H1 (cell line): ENCODE results near the gene RNASE13. TPM values are rescaled to one million over a fixed set of nuclear protein-coding genes. Genes with fewer than 3 reads are reported as not detected.
A peak's percentile ranks its signal among the peaks of the same experiment; 100 is the strongest.

Experiments used
- CBX8 ChIP-seq: fragments of 300-800, 300-1000 bp; sonication (generic); IDR thresholded peaks from 2 replicates; pipeline ENCODE4 v1.7.1; 2016; ENCODE audit warnings: low read depth, low read length, borderline replicate concordance
- CTCF ChIP-seq, 3 experiments: IDR thresholded peaks; 1 replicate in 2 of 3; 2 replicates in 1 of 3; pipeline versions ENCODE4 v1.5.1 to v1.6.1; 2011; ENCODE audit warnings: low read length in 3 of 3, mild to moderate bottlenecking in 3 of 3, inconsistent platforms in 2 of 3, low read depth in 1 of 3, moderate library complexity in 1 of 3; ENCODE audit not compliant: insufficient read depth in 1 of 3; ENCODE audit errors: control extremely low read depth in 1 of 3
- EP300 ChIP-seq, 2 experiments: IDR thresholded peaks; 1 replicate in 1 of 2; 2 replicates in 1 of 2; pipeline ENCODE4 v1.6.1; 2011 to 2012; ENCODE audit warnings: low read depth in 2 of 2, low read length in 2 of 2, mild to moderate bottlenecking in 2 of 2, borderline replicate concordance in 1 of 2, inconsistent platforms in 1 of 2, moderate library complexity in 1 of 2
- FOSL1 ChIP-seq: IDR thresholded peaks from 2 replicates; pipeline ENCODE4 v1.6.1; 2011; ENCODE audit warnings: mild to moderate bottlenecking, low read depth, low read length, moderate library complexity; ENCODE audit not compliant: insufficient read depth
- GTF2F1 ChIP-seq: IDR thresholded peaks from 2 replicates; pipeline ENCODE4 v1.6.1; 2012; ENCODE audit warnings: low read depth, low read length, improper control_type of control experiment, borderline replicate concordance
- HDAC2 ChIP-seq, 2 experiments: fragments of 300-600 bp in 1 of 2; sonication (generic) in 1 of 2; IDR thresholded peaks; 2 replicates each; pipeline ENCODE4 v1.6.1; 2011 to 2012; ENCODE audit warnings: low read depth in 2 of 2, low read length in 2 of 2, mild to moderate bottlenecking in 2 of 2, moderate library complexity in 2 of 2, borderline replicate concordance in 1 of 2, inconsistent platforms in 1 of 2
- HDAC6 ChIP-seq: IDR thresholded peaks from one replicate; pipeline ENCODE4 v1.7.1; 2012; ENCODE audit warnings: low read depth, mild to moderate bottlenecking, inconsistent platforms, low read length, moderate library complexity
- JUN ChIP-seq: IDR thresholded peaks from 2 replicates; pipeline ENCODE4 v1.6.1; 2011; ENCODE audit warnings: low read depth, mild to moderate bottlenecking, improper control_type of control experiment, low read length
- KDM1A ChIP-seq: fragments of 200-600, 300-600 bp; sonication (generic); IDR thresholded peaks from 2 replicates; pipeline ENCODE4 v1.7.1; 2016; ENCODE audit warnings: mild to moderate bottlenecking, low read length, borderline replicate concordance
- NANOG ChIP-seq: IDR thresholded peaks from 2 replicates; pipeline ENCODE4 v1.6.1; 2011; ENCODE audit warnings: low read length, low read depth, mild to moderate bottlenecking, inconsistent platforms; ENCODE audit not compliant: insufficient read depth, poor library complexity, severe bottlenecking
- POLR2A ChIP-seq, 2 experiments: IDR thresholded peaks; 1 replicate in 1 of 2; 2 replicates in 1 of 2; pipeline ENCODE4 v1.6.1; 2011; ENCODE audit warnings: low read depth in 2 of 2, low read length in 2 of 2, mild to moderate bottlenecking in 2 of 2; ENCODE audit errors: control extremely low read depth in 1 of 2
- RAD21 ChIP-seq, 2 experiments: IDR thresholded peaks in 1 of 2; conservative IDR thresholded peaks in 1 of 2; 2 replicates each; pipeline ENCODE4 v1.6.1; 2011; ENCODE audit warnings: low read depth in 2 of 2, low read length in 2 of 2, improper control_type of control experiment in 1 of 2, inconsistent platforms in 1 of 2, mild to moderate bottlenecking in 1 of 2, moderate library complexity in 1 of 2
- RBBP5 ChIP-seq: IDR thresholded peaks from 2 replicates; pipeline ENCODE4 v1.7.1; 2012; ENCODE audit warnings: low read depth, mild to moderate bottlenecking, inconsistent platforms, low read length, moderate library complexity, borderline replicate concordance
- RXRA ChIP-seq: IDR thresholded peaks from 2 replicates; pipeline ENCODE4 v1.6.1; 2011; ENCODE audit warnings: low read depth, mild to moderate bottlenecking, low read length, moderate library complexity; ENCODE audit not compliant: insufficient read depth
- SIX5 ChIP-seq: IDR thresholded peaks from 2 replicates; pipeline ENCODE4 v1.6.1; 2011; ENCODE audit warnings: mild to moderate bottlenecking, low read depth, low read length
- SP1 ChIP-seq: IDR thresholded peaks from 2 replicates; pipeline ENCODE4 v1.6.1; 2011; ENCODE audit warnings: low read depth, low read length
- SP2 ChIP-seq: IDR thresholded peaks from 2 replicates; pipeline ENCODE4 v1.6.1; 2012; ENCODE audit warnings: mild to moderate bottlenecking, low read length, inconsistent platforms
- SP4 ChIP-seq: IDR thresholded peaks from 2 replicates; pipeline ENCODE4 v1.6.1; 2012; ENCODE audit warnings: low read length, inconsistent platforms
- SRF ChIP-seq: IDR thresholded peaks from 2 replicates; pipeline ENCODE4 v1.6.1; 2011; ENCODE audit warnings: mild to moderate bottlenecking, low read depth, low read length, moderate library complexity
- SUZ12 ChIP-seq: fragments of 200-600 bp; sonication (generic); IDR thresholded peaks from 2 replicates; pipeline ENCODE4 v1.6.1; 2012; ENCODE audit warnings: mild to moderate bottlenecking, inconsistent platforms, low read length, moderate library complexity, mixed read lengths
- TAF1 ChIP-seq: IDR thresholded peaks from 2 replicates; pipeline ENCODE4 v1.6.1; 2011; ENCODE audit warnings: mild to moderate bottlenecking, low read depth, low read length
- polyA plus RNA-seq, 7 experiments: library from polyadenylated mRNA; depleted of rRNA in 3 of 7; stranded (reverse) in 5 of 7; unstranded in 2 of 7; fragments of >200 nt in 5 of 7; fragments of 200-250 nt in 2 of 7; gene quantifications; 1 replicate in 5 of 7; 2 replicates in 1 of 7; 4 replicates in 1 of 7; pipeline versions ENCODE4 v1.2.1 to v1.2.3, GENCODE V29; 2011 to 2013; ENCODE audit warnings: missing spikeins in 2 of 7, mixed read lengths in 2 of 7
- total RNA-seq: library from RNA; stranded (reverse); fragmentation: NEBNext Ultra II Directional; extraction: Animal tissue kit (Norgen Biotek cat#: 25700); gene quantifications from 2 replicates; pipeline ENCODE4 v1.2.1, GENCODE V29; 2021

Gene RNASE13
- total and polyA plus RNA-seq, 2 of the 8 experiments (the other 6 are each of a cell fraction or from before 2014, with no cell fraction given) = not detected

- TF ChIP-seq GTF2F1 (peak; percentile 49; the same call in 1 of the 2 replicates), RAD21 (IDR thresholded peaks at IDR 0.05 in 1 of 2, conservative IDR thresholded peaks at IDR 0.05 in 1 of 2; ENCODE audit: low read depth in 2 of 2, low read length in 2 of 2) (no peak), SP1 (no peak), EP300 (IDR thresholded peaks at IDR 0.05; ENCODE audit: borderline replicate concordance in 1 of 2, low read depth in 2 of 2, low read length in 2 of 2) (no peak), TAF1 (peak; percentile 67; the same call in 1 of the 2 replicates), NANOG (no peak), SP4 (no peak), RBBP5 (no peak), SIX5 (no peak), FOSL1 (no peak), CBX8 (no peak), HDAC6 (no peak), KDM1A (no peak), RXRA (no peak), JUN (no peak), HDAC2 (IDR thresholded peaks at IDR 0.05; ENCODE audit: borderline replicate concordance in 1 of 2, low read depth in 2 of 2, low read length in 2 of 2) (0 out of 4 replicates have a peak, but pooled peaks of 1 of the 2 experiments have one; percentile 10), CTCF (IDR thresholded peaks at IDR 0.05; ENCODE audit: control extremely low read depth in 1 of 3, insufficient read depth in 1 of 3, low read depth in 1 of 3, low read length in 3 of 3) (no peak), SRF (no peak), POLR2A (IDR thresholded peaks at IDR 0.05; ENCODE audit: control extremely low read depth in 1 of 2, low read depth in 2 of 2, low read length in 2 of 2) (peak in 1 of 2 experiments; percentile 16; a peak in 1 of 3 replicates), SUZ12 (no peak), SP2 (no peak)
These were observed 34.9 kb upstream of the RNASE13 start (continued) for GRCh38 chr14:21069388-21070082.
